NCI-H1930 (cell line): ENCODE measurements around the gene INSR.
"Not testable (repeated sequence)": the region's sequence is repeated elsewhere in the genome, so short reads cannot be mapped to it uniquely, and the experiment has no call there.

ENCODE experiments used
- DNase-seq, 2 experiments: peaks; one replicate each; lab custom pipeline; 2025; lab: John Stamatoyannopoulos, UW

Gene INSR

GRCh38 chr19:7293762-7294557 lies at the start of gene INSR:
TSS of gene INSR (minus strand) at chr19:7294414. CDS start at chr19:7293891, 523 bp downstream.
- peak; percentile 2 to 29 for DNase-seq

- no peak for DNase-seq
These were observed 47.9 kb upstream of the INSR start for GRCh38 chr19:7342143-7342542.

GRCh38 chr19:7340959-7341837 lies 47.0 kb upstream of the INSR start:
- peak; percentile 10 to 60 for DNase-seq

GRCh38 chr19:7337380-7338194 lies 43.4 kb upstream of the INSR start:
- DNase-seq = no peak

- no peak for DNase-seq
These were observed 42.2 kb upstream of the INSR start for GRCh38 chr19:7336321-7336973.

- DNase-seq = no peak
These were observed 39.2 kb upstream of the INSR start for GRCh38 chr19:7333198-7334118.

- no peak for DNase-seq
These were observed 37.2 kb upstream of the INSR start for GRCh38 chr19:7331446-7331845.

- DNase-seq = no peak
These were observed 34.4 kb upstream of the INSR start for GRCh38 chr19:7328647-7329046.

GRCh38 chr19:7327802-7328201 lies 33.6 kb upstream of the INSR start:
- no peak for DNase-seq

GRCh38 chr19:7326105-7326877 lies 32.1 kb upstream of the INSR start:
- DNase-seq = no peak

- DNase-seq = no peak
These were observed 24.0 kb upstream of the INSR start for GRCh38 chr19:7318176-7318575.

GRCh38 chr19:7312816-7313215 lies 18.6 kb upstream of the INSR start:
- DNase-seq = no peak

- no peak for DNase-seq
These were observed 17.7 kb upstream of the INSR start for GRCh38 chr19:7311911-7312310.

- DNase-seq = not testable (repeated sequence)
These were observed 14.1 kb upstream of the INSR start for GRCh38 chr19:7308327-7308726.

- DNase-seq = no peak
These were observed 13.5 kb upstream of the INSR start for GRCh38 chr19:7307590-7308218.

- no peak for DNase-seq
These were observed 10.0 kb upstream of the INSR start for GRCh38 chr19:7304200-7304599.

GRCh38 chr19:7303470-7303869 lies 9.3 kb upstream of the INSR start:
- DNase-seq = no peak

- no peak for DNase-seq
These were observed 7.3 kb upstream of the INSR start for GRCh38 chr19:7301525-7301924.

- DNase-seq = no peak
These were observed 3.5 kb upstream of the INSR start for GRCh38 chr19:7297742-7298141.
